ENCODE measurements around the gene MRPL11.
"Not testable (repeated sequence)": the region's sequence is repeated elsewhere in the genome, so short reads cannot be mapped to it uniquely, and the experiment has no call there.

The MRPL11 gene

GRCh38 chr11:66451663-66452062 is 13.0 kb upstream of the MRPL11 start:
- Mint-ChIP-seq H3K36me3 (ENCODE audit: low read depth) (no peaks in the 10 kb centered on the region), H3K27me3 (ENCODE audit: low read depth, poor library complexity) (peaks cover 45% of the 10 kb centered on the region), H3K4me1 (peaks cover 18% of the 10 kb centered on the region), H3K27ac (no peak overlapping the region), H3K9me3 (peaks cover 13% of the 10 kb centered on the region), H3K4me3 (no peak overlapping the region)
- TF ChIP-seq, protein P1, sequence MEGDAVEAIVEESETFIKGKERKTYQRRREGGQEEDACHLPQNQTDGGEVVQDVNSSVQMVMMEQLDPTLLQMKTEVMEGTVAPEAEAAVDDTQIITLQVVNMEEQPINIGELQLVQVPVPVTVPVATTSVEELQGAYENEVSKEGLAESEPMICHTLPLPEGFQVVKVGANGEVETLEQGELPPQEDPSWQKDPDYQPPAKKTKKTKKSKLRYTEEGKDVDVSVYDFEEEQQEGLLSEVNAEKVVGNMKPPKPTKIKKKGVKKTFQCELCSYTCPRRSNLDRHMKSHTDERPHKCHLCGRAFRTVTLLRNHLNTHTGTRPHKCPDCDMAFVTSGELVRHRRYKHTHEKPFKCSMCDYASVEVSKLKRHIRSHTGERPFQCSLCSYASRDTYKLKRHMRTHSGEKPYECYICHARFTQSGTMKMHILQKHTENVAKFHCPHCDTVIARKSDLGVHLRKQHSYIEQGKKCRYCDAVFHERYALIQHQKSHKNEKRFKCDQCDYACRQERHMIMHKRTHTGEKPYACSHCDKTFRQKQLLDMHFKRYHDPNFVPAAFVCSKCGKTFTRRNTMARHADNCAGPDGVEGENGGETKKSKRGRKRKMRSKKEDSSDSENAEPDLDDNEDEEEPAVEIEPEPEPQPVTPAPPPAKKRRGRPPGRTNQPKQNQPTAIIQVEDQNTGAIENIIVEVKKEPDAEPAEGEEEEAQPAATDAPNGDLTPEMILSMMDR (IDR thresholded peaks at IDR 0.05): no peak
- DNase-seq: no peak

DNA sequence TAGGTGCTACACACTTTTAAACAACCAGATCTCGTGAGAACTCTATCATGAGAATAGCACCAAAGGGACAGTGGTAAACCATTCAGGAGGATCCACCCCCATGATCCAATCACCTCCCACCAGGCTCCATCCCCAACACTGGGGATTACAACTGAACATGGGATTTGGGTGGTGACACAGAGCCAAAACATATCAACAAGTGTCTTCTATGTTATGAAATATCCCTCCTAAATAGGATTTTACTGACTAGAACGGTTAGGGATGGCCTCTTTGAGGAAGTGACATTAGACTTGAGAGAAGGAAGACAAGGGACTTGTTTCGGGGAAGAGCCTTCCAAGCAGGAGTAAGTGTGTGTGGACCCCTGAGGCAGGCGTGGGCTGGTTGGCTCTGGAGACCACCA is 11.9 kb upstream of the MRPL11 start:
- Mint-ChIP-seq H3K4me1 (peaks cover 18% of the 10 kb centered on the region), H3K9me3 (peaks cover 13% of the 10 kb centered on the region), H3K36me3 (ENCODE audit: low read depth) (no peaks in the 10 kb centered on the region), H3K27ac (no peak overlapping the region), H3K4me3 (no peak overlapping the region), H3K27me3 (ENCODE audit: low read depth, poor library complexity) (peaks cover 43% of the 10 kb centered on the region)
- TF ChIP-seq, protein P1 (IDR thresholded peaks at IDR 0.05): no peak
- DNase-seq: no peak

DNA sequence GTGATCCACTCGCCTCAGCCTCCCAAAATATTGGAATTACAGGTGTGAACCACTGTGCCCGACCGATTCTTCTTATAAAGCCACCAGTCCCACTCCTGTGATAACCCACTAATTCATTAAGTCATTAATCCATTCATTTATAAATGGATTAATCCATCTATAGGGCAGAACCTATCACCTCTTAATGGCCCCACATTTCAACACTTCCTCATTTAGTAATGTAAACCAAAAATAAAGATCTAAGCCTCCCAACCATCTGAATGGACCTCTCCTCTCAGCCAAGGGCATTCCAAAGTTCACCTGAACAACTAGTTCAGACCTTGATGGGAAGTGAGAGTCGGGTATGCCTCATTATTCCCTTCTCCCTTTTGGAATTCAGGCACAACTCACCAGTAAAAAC is 9.9 kb upstream of the MRPL11 start:
- Mint-ChIP-seq H3K4me1 (no peaks in the 10 kb centered on the region), H3K36me3 (ENCODE audit: low read depth) (no peaks in the 10 kb centered on the region), H3K9me3 (peaks cover 23% of the 10 kb centered on the region), H3K27me3 (ENCODE audit: low read depth, poor library complexity) (peaks cover 27% of the 10 kb centered on the region), H3K27ac (no peak overlapping the region), H3K4me3 (no peak overlapping the region)
- no peak for DNase-seq
- TF ChIP-seq, protein P1 (IDR thresholded peaks at IDR 0.05): no peak

GRCh38 chr11:66447012-66447411 is 8.4 kb upstream of the MRPL11 start:
- H3K4me3 Mint-ChIP-seq: no peak overlapping the region
- H3K4me1 Mint-ChIP-seq: no peaks in the 10 kb centered on the region
- H3K9me3 Mint-ChIP-seq: peaks cover 26% of the 10 kb centered on the region
- peaks cover 30% of the 10 kb centered on the region for H3K27me3 Mint-ChIP-seq (ENCODE audit: low read depth, poor library complexity)
- TF ChIP-seq, protein P1 (IDR thresholded peaks at IDR 0.05): no peak
- DNase-seq: no peak
- no peak overlapping the region for H3K27ac Mint-ChIP-seq
- H3K36me3 Mint-ChIP-seq (ENCODE audit: low read depth): no peaks in the 10 kb centered on the region

DNA sequence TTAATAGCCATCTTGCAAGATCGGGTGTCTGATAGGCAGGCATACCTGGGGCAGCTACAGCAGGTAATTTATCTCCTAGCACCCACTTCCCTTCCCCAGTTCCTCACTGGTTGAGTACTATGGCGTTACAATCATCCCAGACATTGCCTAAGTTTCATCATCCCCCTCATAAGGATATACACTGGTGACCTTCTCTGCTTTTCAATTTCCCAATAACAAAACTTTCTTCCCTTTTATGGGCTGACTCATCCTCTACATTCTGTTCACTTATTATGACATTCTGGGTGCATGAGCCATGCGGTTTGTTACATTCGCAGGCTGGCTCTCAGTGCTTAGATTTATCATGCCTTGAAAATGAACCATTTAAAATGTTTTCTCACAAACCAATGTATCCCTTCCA is 5.0 kb upstream of the MRPL11 start:
- Mint-ChIP-seq H3K4me3 (no peak overlapping the region), H3K27ac (no peak overlapping the region)

GRCh38 chr11:66440940-66441282 is 2.3 kb upstream of the MRPL11 start:
- H3K36me3 Mint-ChIP-seq (ENCODE audit: low read depth): peaks cover 13% of the 10 kb centered on the region
- H3K27ac Mint-ChIP-seq; H3K4me3 Mint-ChIP-seq; H3K27me3 Mint-ChIP-seq (ENCODE audit: low read depth, poor library complexity); DNase-seq: not testable (repeated sequence)
- H3K4me1 Mint-ChIP-seq: peaks cover 13% of the 10 kb centered on the region
- H3K9me3 Mint-ChIP-seq: peaks cover 17% of the 10 kb centered on the region

More for the DNA sequence above, 5.0 kb upstream of the MRPL11 start:
- Mint-ChIP-seq H3K4me1 (no peaks in the 10 kb centered on the region), H3K36me3 (ENCODE audit: low read depth) (no peaks in the 10 kb centered on the region), H3K27me3 (ENCODE audit: low read depth, poor library complexity) (peaks cover 24% of the 10 kb centered on the region), H3K9me3 (peaks cover 17% of the 10 kb centered on the region)
- TF ChIP-seq, protein P1 (IDR thresholded peaks at IDR 0.05): no peak
- DNase-seq: no peak

GRCh38 chr11:66440101-66440939 is 1.7 kb upstream of the MRPL11 start:
- H3K36me3 Mint-ChIP-seq (ENCODE audit: low read depth): peaks cover 19% of the 10 kb centered on the region
- H3K4me1 Mint-ChIP-seq: peaks cover 13% of the 10 kb centered on the region
- H3K27me3 Mint-ChIP-seq (ENCODE audit: low read depth, poor library complexity); H3K4me3 Mint-ChIP-seq; H3K27ac Mint-ChIP-seq; DNase-seq: not testable (repeated sequence)
- H3K9me3 Mint-ChIP-seq: peaks cover 17% of the 10 kb centered on the region
